Endothelial cell of umbilical vein (primary cell): ENCODE data around the gene KRTAP12-3. TPM values are rescaled to one million over a fixed set of nuclear protein-coding genes. Genes with fewer than 3 reads are reported as not detected.

Experiments used
- BruUV-seq: library from RNA; stranded (reverse); fragments of 400-500 nt; replicated peaks from 2 replicates; lab custom pipeline; 2021; lab: Mats Ljungman, UMichigan
- CTCF ChIA-PET: fragments of 300-600, 350-600 bp; sonication (Branson Sonifier 250); formaldehyde crosslinking; loops from one replicate; lab custom pipeline; 2021; ENCODE audit warnings: antibody characterized with exemption, inconsistent platforms; lab: Charles Lee
- POLR2A ChIA-PET: fragments of 300-600, 350-600 bp; sonication (Branson Sonifier 250); formaldehyde crosslinking; loops from one replicate; lab custom pipeline; 2021; ENCODE audit warnings: antibody characterized with exemption, inconsistent platforms; lab: Charles Lee
- DNase-seq: peaks from one replicate; pipeline ENCODE4 v3.0.0-alpha.2; 2011; ENCODE audit warnings: low read depth, low spot score
- FAIRE-seq: peaks from 2 replicates; lab custom pipeline; 2011; peaks lifted over from hg19 to GRCh38; lab: Jason Lieb, UNC
- H2AFZ ChIP-seq: 2 replicates; pipeline ENCODE4 v1.6.0; 2012; ENCODE audit warnings: low read depth, low read length, control low read depth, inconsistent platforms
- H3K27ac ChIP-seq: 2 replicates; pipeline ENCODE4 v1.5.1; 2011; ENCODE audit warnings: low read depth, mild to moderate bottlenecking, control low read depth, low read length, moderate library complexity; ENCODE audit not compliant: insufficient read depth
- H3K27me3 ChIP-seq, 2 experiments: 2 replicates each; pipeline versions ENCODE4 v1.6.0 to v1.6.1; 2011; ENCODE audit warnings: low read length in 2 of 2, mixed read lengths in 1 of 2; ENCODE audit not compliant: control insufficient read depth in 2 of 2, insufficient read depth in 2 of 2
- H3K36me3 ChIP-seq, 2 experiments: 2 replicates in 1 of 2; 3 replicates in 1 of 2; pipeline ENCODE4 v1.5.1; 2011; ENCODE audit warnings: low read length in 2 of 2, mild to moderate bottlenecking in 1 of 2, moderate library complexity in 1 of 2; ENCODE audit not compliant: control insufficient read depth in 2 of 2, insufficient read depth in 2 of 2; ENCODE audit errors: extremely low read depth in 1 of 2
- H3K4me1 ChIP-seq: 3 replicates; pipeline ENCODE4 v1.5.1; 2011; ENCODE audit warnings: mild to moderate bottlenecking, low read length; ENCODE audit not compliant: control insufficient read depth, insufficient read depth; ENCODE audit errors: extremely low read depth
- H3K4me2 ChIP-seq: 2 replicates; pipeline ENCODE4 v1.6.1; 2011; ENCODE audit warnings: low read length, control low read depth, mixed read lengths; ENCODE audit not compliant: insufficient read depth
- H3K4me3 ChIP-seq, 3 experiments: fragments of 200-600 bp in 1 of 3; sonication (generic), shearing (Covaris generic) in 1 of 3; replicated peaks in 1 of 3; 2 replicates each; pipeline ENCODE4 v1.5.1; 2011 to 2016; ENCODE audit warnings: control low read depth in 3 of 3, low read length in 3 of 3, mild to moderate bottlenecking in 2 of 3, inconsistent platforms in 1 of 3, low read depth in 1 of 3, moderate library complexity in 1 of 3; ENCODE audit not compliant: insufficient read depth in 1 of 3
- H3K79me2 ChIP-seq: 2 replicates; pipeline ENCODE4 v1.6.0; 2012; ENCODE audit warnings: low read length, inconsistent platforms; ENCODE audit not compliant: control insufficient read depth, insufficient read depth
- H3K9ac ChIP-seq: replicated peaks from 2 replicates; pipeline ENCODE3; 2011; ENCODE audit warnings: low read length, control low read depth; ENCODE audit not compliant: insufficient read depth; ENCODE audit errors: extremely low read depth
- H3K9me1 ChIP-seq: replicated peaks from 3 replicates; pipeline ENCODE4 v1.6.0; 2011; ENCODE audit warnings: mild to moderate bottlenecking, low read length; ENCODE audit not compliant: control insufficient read depth, insufficient read depth; ENCODE audit errors: extremely low read depth
- H3K9me3 ChIP-seq: replicated peaks from 2 replicates; pipeline ENCODE4 v1.5.1; 2012; ENCODE audit warnings: low read length, inconsistent platforms; ENCODE audit not compliant: control insufficient read depth, insufficient read depth
- H4K20me1 ChIP-seq: replicated peaks from 2 replicates; pipeline ENCODE3; 2011; ENCODE audit warnings: mild to moderate bottlenecking, low read length; ENCODE audit not compliant: control insufficient read depth, insufficient read depth; ENCODE audit errors: extremely low read depth
- CTCF ChIP-seq, 2 donors: IDR thresholded peaks; 1 replicate in 1 of 2; 2 replicates in 1 of 2; pipeline ENCODE4 v1.5.1; 2011; ENCODE audit warnings: low read length in 2 of 2, mild to moderate bottlenecking in 2 of 2, moderate library complexity in 2 of 2, control low read depth in 1 of 2, inconsistent platforms in 1 of 2, low read depth in 1 of 2; ENCODE audit not compliant: insufficient read depth in 1 of 2; ENCODE audit errors: extremely low read depth in 1 of 2
- EZH2 ChIP-seq: IDR thresholded peaks from 2 replicates; pipeline ENCODE4 v1.6.1; 2012; ENCODE audit warnings: borderline replicate concordance, low read depth, mild to moderate bottlenecking, moderate library complexity, low read length, inconsistent platforms; ENCODE audit not compliant: severe bottlenecking
- FOS ChIP-seq: IDR thresholded peaks from 2 replicates; pipeline ENCODE4 v1.6.1; 2011; ENCODE audit warnings: mild to moderate bottlenecking, low read length, moderate library complexity, borderline replicate concordance; ENCODE audit not compliant: insufficient read depth
- GATA2 ChIP-seq: IDR thresholded peaks from 2 replicates; pipeline ENCODE4 v1.7.0; 2011; ENCODE audit warnings: low read depth, mild to moderate bottlenecking, moderate library complexity, mixed read lengths, low read length; ENCODE audit not compliant: insufficient read length, insufficient read depth
- JUN ChIP-seq: IDR thresholded peaks from 2 replicates; pipeline ENCODE4 v1.6.1; 2011; ENCODE audit warnings: borderline replicate concordance, low read depth; ENCODE audit not compliant: insufficient read length, insufficient read depth
- MAX ChIP-seq: IDR thresholded peaks from 2 replicates; pipeline ENCODE4 v1.6.1; 2011; ENCODE audit not compliant: insufficient read depth, insufficient read length
- MYC ChIP-seq: IDR thresholded peaks from one replicate; pipeline ENCODE4 v1.6.1; 2011; ENCODE audit warnings: mild to moderate bottlenecking, low read depth, low read length
- POLR2A ChIP-seq: IDR thresholded peaks from 2 replicates; pipeline ENCODE4 v1.6.1; 2012; ENCODE audit warnings: low read depth, mild to moderate bottlenecking, control low read depth, low read length
- POLR2AphosphoS5 ChIP-seq: IDR thresholded peaks from 2 replicates; pipeline ENCODE4 v1.6.1; 2012; ENCODE audit warnings: low read depth, mild to moderate bottlenecking, control low read depth, low read length, moderate library complexity; ENCODE audit not compliant: insufficient read depth
- dilution Hi-C: fragments of 300-500 bp; cut with MboI; formaldehyde crosslinking; loops from one replicate; pipeline ENCODE4 v1.15.0; 2019; ENCODE audit warnings: low sequenced_read_pairs; ENCODE audit not compliant: extremely low pct_ligation_motif_present
- intact Hi-C: fragments of 100-400 bp; cut with micrococcal nuclease; formaldehyde crosslinking; loops from one replicate; pipeline ENCODE4 v1.10.0; 2022
- polyA plus RNA-seq, 4 experiments: library from polyadenylated mRNA; depleted of rRNA in 3 of 4; stranded (reverse) in 3 of 4; unstranded in 1 of 4; fragments of >200 nt; gene quantifications; 2 replicates each; pipeline versions ENCODE4 v1.2.1 to v1.2.3, GENCODE V29; 2011 to 2012; ENCODE audit warnings: missing spikeins in 1 of 4
- total RNA-seq: library from RNA; stranded (reverse); gene quantifications from 2 replicates; pipeline ENCODE4 v1.2.3, GENCODE V29; 2021

KRTAP12-3 gene
- total and polyA plus RNA-seq, 2 donors (not counting 3 experiments of a cell fraction or from before 2014, with no cell fraction given) = not detected

- DNase-seq (no peak), FAIRE-seq (no peak)
- intact Hi-C loops (no loop called here), dilution Hi-C loops (no loop called here)
- CTCF ChIA-PET = no interaction called here
- no peak overlapping the region for H3K9ac ChIP-seq
- H3K9me3 ChIP-seq = peaks cover 5% of the 10 kb centered on the region
- H4K20me1 ChIP-seq = no peaks in the 10 kb centered on the region
- H3K4me3 ChIP-seq = no peak overlapping the region
- no TSS peak for BruUV-seq
- H3K36me3 ChIP-seq = no peaks in the 10 kb centered on the region
- H2AFZ ChIP-seq = no peak overlapping the region
- no peaks in the 10 kb centered on the region for H3K9me1 ChIP-seq
- H3K4me2 ChIP-seq = no peak overlapping the region
- no peaks in the 10 kb centered on the region for H3K27me3 ChIP-seq
- no peaks in the 10 kb centered on the region for H3K4me1 ChIP-seq
- POLR2A ChIA-PET = no interaction called here
- H3K79me2 ChIP-seq = no peaks in the 10 kb centered on the region
- TF ChIP-seq MYC (no peak), MAX (no peak)
- no peak overlapping the region for H3K27ac ChIP-seq
Observed at GRCh38 chr21:44612669-44613229, 45.0 kb upstream of the KRTAP12-3 start.

GRCh38 chr21:44613386-44614155 is 44.2 kb upstream of the KRTAP12-3 start:
- no peak for FAIRE-seq
- BruUV-seq = no TSS peak
- H3K4me1 ChIP-seq = no peaks in the 10 kb centered on the region

More at GRCh38 chr21:44613386-44614155, 44.2 kb upstream of the KRTAP12-3 start:
- TF ChIP-seq MAX (no peak), JUN (no peak), MYC (no peak), POLR2AphosphoS5 (no peak), FOS (no peak), GATA2 (no peak), POLR2A (no peak), EZH2 (no peak), CTCF (IDR thresholded peaks at IDR 0.05; ENCODE audit: extremely low read depth in 1 of 2, insufficient read depth in 1 of 2, low read depth in 1 of 2, low read length in 2 of 2) (no peak)
- Histone ChIP-seq H3K79me2 (no peaks in the 10 kb centered on the region), H2AFZ (no peak overlapping the region), H3K36me3 (no peaks in the 10 kb centered on the region), H3K9ac (no peak overlapping the region), H3K4me2 (no peak overlapping the region), H3K9me3 (peaks cover 5% of the 10 kb centered on the region), H3K4me3 (no peak overlapping the region), H4K20me1 (no peaks in the 10 kb centered on the region), H3K27ac (no peak overlapping the region), H3K9me1 (no peaks in the 10 kb centered on the region), H3K27me3 (no peaks in the 10 kb centered on the region)
- intact Hi-C loops (no loop called here), dilution Hi-C loops (no loop called here)
- ChIA-PET CTCF (no interaction called here), POLR2A (no interaction called here)
- DNase-seq = no peak
